GM12878 (cell line): Measurements from ENCODE around the gene NTF3.

Source experiments
- ASH2L ChIP-seq: fragments of 300-600, 200-600 bp; sonication (generic); IDR thresholded peaks from 2 replicates; pipeline ENCODE4 v1.6.1; 2017; ENCODE audit warnings: low read depth, mild to moderate bottlenecking, borderline replicate concordance
- ETV6 ChIP-seq, 2 experiments: fragments of 450-650 bp in 1 of 2; IDR thresholded peaks in 1 of 2; conservative IDR thresholded peaks in 1 of 2; 2 replicates each; pipeline ENCODE4 v1.6.1; 2014; ENCODE audit warnings: antibody characterized with exemption in 1 of 2, borderline replicate concordance in 1 of 2, low read depth in 1 of 2, mild to moderate bottlenecking in 1 of 2, moderate library complexity in 1 of 2
- EZH2 ChIP-seq: IDR thresholded peaks from 2 replicates; pipeline ENCODE4 v1.6.1; 2012; ENCODE audit warnings: low read depth, mild to moderate bottlenecking, control low read depth, inconsistent platforms, low read length, borderline replicate concordance; ENCODE audit not compliant: control insufficient read depth
- FOS ChIP-seq: IDR thresholded peaks from 3 replicates; pipeline ENCODE4 v1.6.1; 2011; ENCODE audit warnings: borderline replicate concordance; ENCODE audit not compliant: insufficient read length; ENCODE audit errors: extremely low read depth
- FOXK2 ChIP-seq: fragments of 450-650 bp; IDR thresholded peaks from 2 replicates; pipeline ENCODE4 v1.6.1; 2017; ENCODE audit warnings: mild to moderate bottlenecking, moderate library complexity
- HDAC6 ChIP-seq: fragments of 200-600 bp; sonication (generic); IDR thresholded peaks from one replicate; pipeline ENCODE4 v1.8.0; 2017; ENCODE audit warnings: antibody characterized with exemption; ENCODE audit not compliant: unreplicated experiment
- KDM1A ChIP-seq: fragments of 200-600 bp; sonication (generic); IDR thresholded peaks from 2 replicates; pipeline ENCODE4 v1.6.1; 2016; ENCODE audit warnings: borderline replicate concordance
- MXI1 ChIP-seq: fragments of 150-350 bp; IDR thresholded peaks from 2 replicates; pipeline ENCODE4 v1.6.1; 2011; ENCODE audit warnings: low read depth, mild to moderate bottlenecking, inconsistent platforms, low read length, improper control_type of control experiment
- POLR2A ChIP-seq: IDR thresholded peaks from 2 replicates; pipeline ENCODE4 v1.6.1; 2011; ENCODE audit warnings: low read depth, mild to moderate bottlenecking, low read length
- RFX5 ChIP-seq: IDR thresholded peaks from 2 replicates; pipeline ENCODE4 v1.6.1; 2011; ENCODE audit warnings: low read depth, low read length, improper control_type of control experiment
- TF ChIP-seq, protein P1 (sequence below), 3 experiments: IDR thresholded peaks in 2 of 3; conservative IDR thresholded peaks in 1 of 3; 2 replicates each; pipeline ENCODE4 v1.5.1; 2011; ENCODE audit warnings: low read depth in 3 of 3, low read length in 3 of 3, mild to moderate bottlenecking in 3 of 3, control low read depth in 2 of 3, moderate library complexity in 2 of 3, inconsistent platforms in 1 of 3, mixed read lengths in 1 of 3; ENCODE audit not compliant: control insufficient read depth in 2 of 3, insufficient read depth in 1 of 3; ENCODE audit errors: extremely low read depth in 1 of 3
- TF ChIP-seq, protein P2 (sequence below): fragments of 450-650 bp; IDR thresholded peaks from 2 replicates; pipeline ENCODE4 v1.6.1; 2017; ENCODE audit warnings: mild to moderate bottlenecking, low read depth, inconsistent platforms; ENCODE audit not compliant: poor library complexity, severe bottlenecking

DNA sequence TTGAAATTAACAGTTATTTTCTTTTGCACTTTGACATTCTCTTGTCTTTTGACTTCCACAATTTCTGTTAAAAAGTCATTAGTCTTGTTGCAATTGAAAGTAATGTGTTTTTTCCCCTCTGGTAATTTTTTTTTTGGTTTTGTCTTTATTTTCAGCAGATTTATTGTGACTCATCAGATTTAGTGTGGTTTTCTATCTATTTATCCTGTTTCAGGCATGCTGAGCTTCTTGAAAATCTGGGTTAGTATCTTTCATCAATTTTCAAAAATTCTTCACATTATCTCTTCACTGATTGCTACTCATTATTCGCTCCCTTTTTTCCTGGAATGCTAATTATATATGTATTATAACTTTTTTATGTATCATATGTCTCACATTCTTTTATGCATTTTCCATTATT is 15.3 kb upstream of the NTF3 start:
- TF ChIP-seq FOXK2 (no peak), HDAC6 (no peak), POLR2A (no peak), RFX5 (no peak), KDM1A (no peak), ETV6 (conservative IDR thresholded peaks at IDR 0.05 in 1 of 2, IDR thresholded peaks at IDR 0.05 in 1 of 2; ENCODE audit: borderline replicate concordance in 1 of 2, low read depth in 1 of 2) (no peak), MXI1 (no peak), FOS (no peak), EZH2 (no peak), ASH2L (no peak)
- TF ChIP-seq, protein P1, sequence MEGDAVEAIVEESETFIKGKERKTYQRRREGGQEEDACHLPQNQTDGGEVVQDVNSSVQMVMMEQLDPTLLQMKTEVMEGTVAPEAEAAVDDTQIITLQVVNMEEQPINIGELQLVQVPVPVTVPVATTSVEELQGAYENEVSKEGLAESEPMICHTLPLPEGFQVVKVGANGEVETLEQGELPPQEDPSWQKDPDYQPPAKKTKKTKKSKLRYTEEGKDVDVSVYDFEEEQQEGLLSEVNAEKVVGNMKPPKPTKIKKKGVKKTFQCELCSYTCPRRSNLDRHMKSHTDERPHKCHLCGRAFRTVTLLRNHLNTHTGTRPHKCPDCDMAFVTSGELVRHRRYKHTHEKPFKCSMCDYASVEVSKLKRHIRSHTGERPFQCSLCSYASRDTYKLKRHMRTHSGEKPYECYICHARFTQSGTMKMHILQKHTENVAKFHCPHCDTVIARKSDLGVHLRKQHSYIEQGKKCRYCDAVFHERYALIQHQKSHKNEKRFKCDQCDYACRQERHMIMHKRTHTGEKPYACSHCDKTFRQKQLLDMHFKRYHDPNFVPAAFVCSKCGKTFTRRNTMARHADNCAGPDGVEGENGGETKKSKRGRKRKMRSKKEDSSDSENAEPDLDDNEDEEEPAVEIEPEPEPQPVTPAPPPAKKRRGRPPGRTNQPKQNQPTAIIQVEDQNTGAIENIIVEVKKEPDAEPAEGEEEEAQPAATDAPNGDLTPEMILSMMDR (IDR thresholded peaks at IDR 0.05 in 2 of 3, conservative IDR thresholded peaks at IDR 0.05 in 1 of 3; ENCODE audit: control insufficient read depth in 2 of 3, extremely low read depth in 1 of 3, insufficient read depth in 1 of 3, low read depth in 3 of 3, low read length in 3 of 3), result no peak
- TF ChIP-seq, protein P2, sequence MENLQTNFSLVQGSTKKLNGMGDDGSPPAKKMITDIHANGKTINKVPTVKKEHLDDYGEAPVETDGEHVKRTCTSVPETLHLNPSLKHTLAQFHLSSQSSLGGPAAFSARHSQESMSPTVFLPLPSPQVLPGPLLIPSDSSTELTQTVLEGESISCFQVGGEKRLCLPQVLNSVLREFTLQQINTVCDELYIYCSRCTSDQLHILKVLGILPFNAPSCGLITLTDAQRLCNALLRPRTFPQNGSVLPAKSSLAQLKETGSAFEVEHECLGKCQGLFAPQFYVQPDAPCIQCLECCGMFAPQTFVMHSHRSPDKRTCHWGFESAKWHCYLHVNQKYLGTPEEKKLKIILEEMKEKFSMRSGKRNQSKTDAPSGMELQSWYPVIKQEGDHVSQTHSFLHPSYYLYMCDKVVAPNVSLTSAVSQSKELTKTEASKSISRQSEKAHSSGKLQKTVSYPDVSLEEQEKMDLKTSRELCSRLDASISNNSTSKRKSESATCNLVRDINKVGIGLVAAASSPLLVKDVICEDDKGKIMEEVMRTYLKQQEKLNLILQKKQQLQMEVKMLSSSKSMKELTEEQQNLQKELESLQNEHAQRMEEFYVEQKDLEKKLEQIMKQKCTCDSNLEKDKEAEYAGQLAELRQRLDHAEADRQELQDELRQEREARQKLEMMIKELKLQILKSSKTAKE, result no peak
